Naive thymus-derived CD4-positive, alpha-beta T cell (primary cell): ENCODE measurements around the gene SGMS2. TPM values are rescaled to one million over a fixed set of nuclear protein-coding genes. Genes with fewer than 3 reads are reported as not detected.

Source experiments
- ATAC-seq: fragments of 150-1000 bp; cut with Tn5 transposase; 2 replicates; pipeline ENCODE4 v1.10.0; 2021; ENCODE audit warnings: mild to moderate bottlenecking, moderate library complexity
- CTCF ChIA-PET: fragments of 350-600 bp; sonication (Branson Sonifier 250); formaldehyde crosslinking; loops from one replicate; lab custom pipeline; 2021; ENCODE audit warnings: antibody characterized with exemption; lab: Charles Lee
- POLR2A ChIA-PET: fragments of 350-600 bp; sonication (Branson Sonifier 250); formaldehyde crosslinking; loops from one replicate; lab custom pipeline; 2021; ENCODE audit warnings: antibody characterized with exemption, inconsistent platforms; lab: Charles Lee
- DNase-seq, 9 donors: peaks; one replicate each; pipeline versions ENCODE4 v3.0.0 to v3.0.0-alpha.2; 2020 to 2022; ENCODE audit warnings: mixed read lengths in 1 of 9
- H3K27ac ChIP-seq: one replicate; pipeline ENCODE4 v1.7.0; 2013; ENCODE audit warnings: mild to moderate bottlenecking, low read depth, low read length, moderate library complexity
- H3K27me3 ChIP-seq, 2 donors: one replicate each; pipeline ENCODE4 v1.7.0; 2013; ENCODE audit warnings: low read length in 2 of 2, mild to moderate bottlenecking in 2 of 2, moderate library complexity in 2 of 2; ENCODE audit not compliant: control insufficient read depth in 2 of 2, insufficient read depth in 2 of 2
- H3K36me3 ChIP-seq, 3 experiments: 1 replicate in 2 of 3; 2 replicates in 1 of 3; pipeline ENCODE4 v1.7.0; 2013; ENCODE audit warnings: low read length in 3 of 3, mild to moderate bottlenecking in 3 of 3, moderate library complexity in 1 of 3; ENCODE audit not compliant: insufficient read depth in 3 of 3, control insufficient read depth in 2 of 3
- H3K4me1 ChIP-seq, 2 donors: one replicate each; pipeline ENCODE4 v1.7.0; 2013; ENCODE audit warnings: low read length in 2 of 2, mild to moderate bottlenecking in 2 of 2, moderate library complexity in 1 of 2; ENCODE audit not compliant: control insufficient read depth in 2 of 2, insufficient read depth in 2 of 2
- H3K4me3 ChIP-seq: 2 replicates; pipeline ENCODE4 v1.7.0; 2013; ENCODE audit warnings: mild to moderate bottlenecking, low read length
- H3K9me3 ChIP-seq, 3 experiments: 1 replicate in 2 of 3; 2 replicates in 1 of 3; pipeline ENCODE4 v1.7.0; 2013; ENCODE audit warnings: low read length in 3 of 3; ENCODE audit not compliant: control insufficient read depth in 2 of 3
- H3K27ac Mint-ChIP-seq, 9 donors: one replicate each; pipeline ENCODE4 v1.8.0; 2020 to 2022; ENCODE audit warnings: mixed read lengths in 9 of 9, mild to moderate bottlenecking in 8 of 9, moderate library complexity in 5 of 9, inconsistent platforms in 2 of 9
- H3K27me3 Mint-ChIP-seq, 5 donors: one replicate each; pipeline ENCODE4 v1.8.0; 2021 to 2022; ENCODE audit warnings: mixed read lengths in 5 of 5, mild to moderate bottlenecking in 1 of 5
- H3K36me3 Mint-ChIP-seq, 5 donors: one replicate each; pipeline ENCODE4 v1.8.0; 2020 to 2022; ENCODE audit warnings: mixed read lengths in 5 of 5, mild to moderate bottlenecking in 3 of 5, inconsistent platforms in 1 of 5
- H3K4me1 Mint-ChIP-seq, 7 donors: one replicate each; pipeline ENCODE4 v1.8.0; 2020 to 2022; ENCODE audit warnings: mixed read lengths in 7 of 7, mild to moderate bottlenecking in 3 of 7, inconsistent platforms in 1 of 7
- H3K4me3 Mint-ChIP-seq, 10 donors: one replicate each; pipeline ENCODE4 v1.8.0; 2020 to 2022; ENCODE audit warnings: mild to moderate bottlenecking in 10 of 10, mixed read lengths in 10 of 10, moderate library complexity in 6 of 10, inconsistent platforms in 2 of 10
- H3K9me3 Mint-ChIP-seq, 11 donors: one replicate each; pipeline ENCODE4 v1.8.0; 2020 to 2022; ENCODE audit warnings: mixed read lengths in 11 of 11, mild to moderate bottlenecking in 4 of 11, inconsistent platforms in 1 of 11, moderate library complexity in 1 of 11
- intact Hi-C, 2 donors: fragments of 100-400 bp; cut with micrococcal nuclease; formaldehyde crosslinking; loops; one replicate each; pipeline ENCODE4 v1.15.1; 2023
- polyA plus RNA-seq, 2 donors: library from polyadenylated mRNA; unstranded; fragments of 300-500 nt; fragmentation: Illumina TruSeq; gene quantifications; one replicate each; pipeline ENCODE4 v1.2.3, GENCODE V29; 2021
- total RNA-seq, 6 experiments: library from RNA in 5 of 6; stranded (reverse) in 5 of 6; gene quantifications; 1 replicate in 5 of 6; 2 replicates in 1 of 6; pipeline ENCODE4 v1.2.3 and lab custom pipeline; 2021 to 2026

Gene SGMS2
- total and polyA plus RNA-seq, 7 experiments from 2014 or later: 0.24 to 3.5 (median 0.36) TPM; not detected in 4

DNA sequence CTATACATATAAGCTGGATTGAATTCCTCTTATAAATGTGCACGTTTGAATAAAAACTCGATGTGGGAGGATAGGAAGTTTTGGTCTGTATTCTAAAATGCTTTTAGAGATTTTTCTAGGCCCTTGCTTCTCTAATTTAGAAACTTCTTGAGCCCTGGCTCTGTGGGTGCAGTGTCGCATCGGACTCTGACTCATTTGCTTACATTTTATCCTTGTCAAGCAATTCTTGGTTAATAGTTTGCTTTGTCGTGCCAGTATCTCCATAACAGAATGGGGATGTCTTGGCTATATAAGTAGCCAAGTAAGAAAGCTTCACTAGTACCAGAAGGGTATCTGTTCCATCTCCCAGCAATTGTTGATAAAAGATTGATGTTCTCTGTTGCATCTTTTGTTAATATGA lies 10.7 kb downstream of the SGMS2 start:
- no peaks in the 10 kb centered on the region for H3K4me1 ChIP-seq
- no peaks in the 10 kb centered on the region for H3K4me1 Mint-ChIP-seq

DNA sequence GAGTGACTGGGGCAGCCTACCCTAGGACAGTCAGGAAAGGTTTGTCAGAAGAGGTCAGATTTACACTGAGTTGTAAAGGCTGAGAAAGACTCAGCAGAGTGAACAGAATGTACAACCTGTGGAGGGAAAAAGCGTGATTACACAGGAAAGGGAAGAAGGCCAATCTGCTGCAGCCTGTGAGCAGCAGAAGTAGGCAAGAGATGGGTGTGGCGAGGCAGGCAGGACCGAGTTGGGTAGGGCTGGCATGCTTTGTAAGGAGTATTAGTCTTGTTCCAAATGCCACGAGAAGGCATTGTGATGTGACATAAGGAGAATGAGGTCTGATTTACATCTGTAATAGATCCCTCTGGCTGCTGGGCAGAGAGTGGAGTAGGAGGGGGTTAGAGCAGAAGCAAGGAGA lies 12.6 kb downstream of the SGMS2 start:
- POLR2A ChIA-PET: no interaction called here
- CTCF ChIA-PET: no interaction called here
- H3K27me3 Mint-ChIP-seq: peaks cover 0 to 15% (median 7%) of the 10 kb centered on the region in 5 donors
- Histone ChIP-seq H3K36me3 (no peaks in the 10 kb centered on the region), H3K27me3 (no peaks in the 10 kb centered on the region), H3K4me3 (no peak overlapping the region), H3K9me3 (no peaks in the 10 kb centered on the region), H3K4me1 (no peaks in the 10 kb centered on the region), H3K27ac (no peak overlapping the region)
- peaks cover 0 to 3% (median 0%) of the 10 kb centered on the region in 11 donors for H3K9me3 Mint-ChIP-seq
- no peak overlapping the region for H3K27ac Mint-ChIP-seq
- intact Hi-C loops: no loop called here
- H3K4me3 Mint-ChIP-seq: no peak overlapping the region
- no peaks in the 10 kb centered on the region for H3K4me1 Mint-ChIP-seq
- DNase-seq: no peak
- ATAC-seq: peak; percentile 44
- no peaks in the 10 kb centered on the region for H3K36me3 Mint-ChIP-seq

More for the DNA sequence above, 10.7 kb downstream of the SGMS2 start:
- no peak for ATAC-seq
- no peak overlapping the region for H3K4me3 ChIP-seq
- intact Hi-C loops: no loop called here
- Mint-ChIP-seq H3K27ac (no peak overlapping the region), H3K36me3 (no peaks in the 10 kb centered on the region), H3K27me3 (peaks cover 3 to 11% (median 5%) of the 10 kb centered on the region in 5 donors), H3K4me3 (no peak overlapping the region), H3K9me3 (peaks cover 0 to 2% (median 0%) of the 10 kb centered on the region in 11 donors)
- no peak overlapping the region for H3K27ac ChIP-seq
- no peaks in the 10 kb centered on the region for H3K9me3 ChIP-seq
- ChIA-PET CTCF (no interaction called here), POLR2A (no interaction called here)
- no peaks in the 10 kb centered on the region for H3K27me3 ChIP-seq
- H3K36me3 ChIP-seq: no peaks in the 10 kb centered on the region
- no peak for DNase-seq

GRCh38 chr4:107837776-107838618 lies 13.3 kb downstream of the SGMS2 start:
- ATAC-seq: peak; percentile 64
- no peaks in the 10 kb centered on the region for H3K4me1 ChIP-seq
- intact Hi-C loops: no loop called here
- Mint-ChIP-seq H3K4me1 (no peaks in the 10 kb centered on the region), H3K9me3 (peaks cover 0 to 3% (median 0%) of the 10 kb centered on the region in 11 donors), H3K27me3 (peaks cover 0 to 17% (median 9%) of the 10 kb centered on the region in 5 donors), H3K27ac (no peak overlapping the region), H3K4me3 (no peak overlapping the region), H3K36me3 (no peaks in the 10 kb centered on the region)
- H3K9me3 ChIP-seq: no peaks in the 10 kb centered on the region
- H3K4me3 ChIP-seq: no peak overlapping the region
- H3K27ac ChIP-seq: no peak overlapping the region
- no peak for DNase-seq
- CTCF ChIA-PET: no interaction called here
- no peaks in the 10 kb centered on the region for H3K27me3 ChIP-seq
- POLR2A ChIA-PET: no interaction called here
- H3K36me3 ChIP-seq: no peaks in the 10 kb centered on the region

DNA sequence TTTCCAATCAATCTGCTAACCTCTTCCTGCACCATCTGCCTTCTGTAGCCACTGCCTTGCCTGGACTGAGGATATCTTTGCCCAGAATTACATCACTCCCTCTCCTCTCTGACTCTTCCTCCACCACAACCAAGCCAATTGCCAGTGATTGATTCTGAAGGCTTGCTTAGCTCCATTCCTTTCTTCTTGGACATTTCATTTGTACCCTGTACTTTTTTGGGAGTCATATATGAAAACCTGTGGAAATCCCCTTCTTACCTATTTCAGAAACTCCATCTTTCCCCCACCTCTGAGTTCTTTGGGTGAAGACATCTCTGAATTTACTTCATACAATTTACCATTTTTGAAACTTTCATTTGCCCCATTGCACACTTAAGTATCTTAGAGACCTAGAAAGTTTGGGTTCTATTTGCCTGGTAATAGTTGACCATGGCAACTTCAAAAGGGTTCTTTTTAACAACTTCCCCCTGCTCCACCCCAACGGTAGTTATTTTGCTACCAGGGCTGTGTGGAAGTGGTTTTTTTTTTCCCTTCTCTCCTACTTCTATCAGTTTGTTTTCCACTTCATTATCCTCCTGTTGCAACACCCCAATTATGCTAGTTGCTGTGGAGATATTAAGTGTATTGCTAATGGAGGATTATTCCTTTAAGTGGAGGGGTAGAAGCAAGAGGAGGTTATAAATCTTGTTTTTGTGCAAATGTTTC lies 14.3 kb downstream of the SGMS2 start:
- ATAC-seq: no peak
- Histone ChIP-seq H3K4me3 (no peak overlapping the region), H3K4me1 (no peaks in the 10 kb centered on the region), H3K27me3 (no peaks in the 10 kb centered on the region), H3K9me3 (no peaks in the 10 kb centered on the region), H3K36me3 (no peaks in the 10 kb centered on the region), H3K27ac (no peak overlapping the region)
- ChIA-PET CTCF (no interaction called here), POLR2A (no interaction called here)
- Mint-ChIP-seq H3K4me3 (no peak overlapping the region), H3K4me1 (no peaks in the 10 kb centered on the region), H3K36me3 (no peaks in the 10 kb centered on the region), H3K27ac (no peak overlapping the region), H3K9me3 (peaks cover 0 to 3% (median 0%) of the 10 kb centered on the region in 11 donors), H3K27me3 (peaks cover 0 to 23% (median 20%) of the 10 kb centered on the region in 5 donors)
- intact Hi-C loops: no loop called here
- no peak for DNase-seq

- Histone ChIP-seq H3K9me3 (no peaks in the 10 kb centered on the region), H3K4me3 (no peak overlapping the region), H3K36me3 (no peaks in the 10 kb centered on the region), H3K27ac (no peak overlapping the region), H3K4me1 (no peaks in the 10 kb centered on the region), H3K27me3 (no peaks in the 10 kb centered on the region)
- Mint-ChIP-seq H3K27me3 (peaks cover 4 to 41% (median 26%) of the 10 kb centered on the region in 5 donors), H3K9me3 (peaks cover 0 to 12% (median 3%) of the 10 kb centered on the region in 11 donors), H3K36me3 (no peaks in the 10 kb centered on the region), H3K4me1 (no peaks in the 10 kb centered on the region), H3K27ac (no peak overlapping the region), H3K4me3 (no peak overlapping the region)
- intact Hi-C loops: no loop called here
- DNase-seq (no peak), ATAC-seq (peak; percentile 27)
- POLR2A ChIA-PET: interaction anchor here (0.7 kb wide), 1 partner anchor 250 kb away, joined by 4 read pairs; no protein-coding TSS in a partner anchor
- CTCF ChIA-PET: no interaction called here
These were observed 18.7 kb downstream of the SGMS2 start for GRCh38 chr4:107843391-107843790.

DNA sequence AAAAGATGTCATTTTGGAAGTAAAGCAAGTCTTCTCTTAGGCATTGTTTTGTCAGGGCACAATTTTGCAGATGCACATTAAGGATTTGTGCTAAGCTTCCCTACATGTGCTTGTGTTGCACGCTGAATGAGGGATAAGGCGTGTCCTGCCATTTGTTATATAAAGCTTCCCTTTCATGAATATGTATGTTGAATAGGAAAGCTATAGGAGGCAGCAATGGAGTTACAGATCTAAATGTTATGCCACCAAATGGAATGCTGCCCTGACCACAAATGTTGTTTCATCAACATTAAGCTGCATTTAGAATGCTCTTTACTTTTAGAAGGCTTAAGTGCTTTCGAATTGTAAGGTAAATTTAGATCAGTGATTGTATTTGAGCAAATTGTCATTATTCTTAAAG lies 20.9 kb downstream of the SGMS2 start:
- H3K9me3 Mint-ChIP-seq: peaks cover 0 to 14% (median 5%) of the 10 kb centered on the region in 11 donors
- H3K27me3 ChIP-seq: no peaks in the 10 kb centered on the region
- H3K36me3 Mint-ChIP-seq: no peaks in the 10 kb centered on the region
- H3K4me1 Mint-ChIP-seq: peaks cover 0 to 2% (median 0%) of the 10 kb centered on the region in 7 donors
- H3K27ac ChIP-seq: no peak overlapping the region
- no peaks in the 10 kb centered on the region for H3K36me3 ChIP-seq
- no peaks in the 10 kb centered on the region for H3K9me3 ChIP-seq
- ChIA-PET CTCF (no interaction called here), POLR2A (no interaction called here)
- intact Hi-C loops: no loop called here
- no peak overlapping the region for H3K4me3 Mint-ChIP-seq
- H3K4me1 ChIP-seq: no peaks in the 10 kb centered on the region
- H3K27ac Mint-ChIP-seq: no peak overlapping the region
- DNase-seq (no peak), ATAC-seq (no peak)
- H3K4me3 ChIP-seq: no peak overlapping the region
- H3K27me3 Mint-ChIP-seq: peaks cover 6 to 36% (median 24%) of the 10 kb centered on the region in 5 donors
